Stimulated activated CD4-positive, alpha-beta T cell treated with anti-CD3 and anti-CD28 coated beads, Interleukin-12 subunit alpha, Interleukin-12 subunit beta, amount 100 ng/mL, for 24 hours (primary cell): ENCODE data around the gene LAMA3.

ENCODE experiments used
- DNase-seq, 2 experiments: peaks; one replicate each; pipeline ENCODE4 v3.0.0-alpha.2; 2020; ENCODE audit warnings: low read depth in 2 of 2

The LAMA3 gene

GRCh38 chr18:23668731-23669130 lies 20.5 kb upstream of the LAMA3 start:
- DNase-seq: no peak

GRCh38 chr18:23669202-23669766 lies 20.0 kb upstream of the LAMA3 start:
- no peak for DNase-seq

- no peak for DNase-seq
Observed at GRCh38 chr18:23669804-23670405, 19.3 kb upstream of the LAMA3 start.

GRCh38 chr18:23671564-23671963 lies 17.7 kb upstream of the LAMA3 start:
- DNase-seq: no peak

GRCh38 chr18:23673725-23674124 lies 15.5 kb upstream of the LAMA3 start:
- no peak for DNase-seq

GRCh38 chr18:23675236-23675635 lies 14.0 kb upstream of the LAMA3 start:
- no peak for DNase-seq

- no peak for DNase-seq
Observed at GRCh38 chr18:23675896-23676295, 13.4 kb upstream of the LAMA3 start.

GRCh38 chr18:23682045-23682444 lies 7.2 kb upstream of the LAMA3 start:
- no peak for DNase-seq

- no peak for DNase-seq
Observed at GRCh38 chr18:23682472-23682871, 6.8 kb upstream of the LAMA3 start.

GRCh38 chr18:23683155-23683554 lies 6.1 kb upstream of the LAMA3 start:
- no peak for DNase-seq

- DNase-seq: no peak
Observed at GRCh38 chr18:23683671-23684070, 5.6 kb upstream of the LAMA3 start.

- DNase-seq: no peak
Observed at GRCh38 chr18:23684515-23685197, 4.6 kb upstream of the LAMA3 start.

- DNase-seq: no peak
Observed at GRCh38 chr18:23688528-23688927, 725 bp upstream of the LAMA3 start.

- DNase-seq: no peak
Observed at GRCh38 chr18:23689616-23690504, 607 bp downstream of the LAMA3 start.

- DNase-seq: no peak
Observed at GRCh38 chr18:23690505-23691068, 1.3 kb downstream of the LAMA3 start.

GRCh38 chr18:23693846-23694245 lies 4.6 kb downstream of the LAMA3 start:
- DNase-seq: no peak

- DNase-seq: no peak
Observed at GRCh38 chr18:23694637-23695430, 5.6 kb downstream of the LAMA3 start.

GRCh38 chr18:23701017-23701416 lies 11.8 kb downstream of the LAMA3 start:
- DNase-seq: no peak

GRCh38 chr18:23701544-23702064 lies 12.4 kb downstream of the LAMA3 start:
- no peak for DNase-seq

- DNase-seq: no peak
Observed at GRCh38 chr18:23702606-23703005, 13.4 kb downstream of the LAMA3 start.
